Measurements from ENCODE around the gene RALGAPA2. TPM values are rescaled to one million over a fixed set of nuclear protein-coding genes. Genes with fewer than 3 reads are reported as not detected.

RALGAPA2 gene
- total and polyA plus RNA-seq, 2 of the 13 experiments (the other 11 are each of a cell fraction or from before 2014, with no cell fraction given) = 13.8 to 17.7 TPM

- no peak overlapping the region for H3K4me3 ChIP-seq (replicated peaks in 1 of 3; ENCODE audit: insufficient read depth in 1 of 3, low read depth in 2 of 3, low read length in 3 of 3)
- peak; percentile 40 for DNase-seq (ENCODE audit: low spot score)
- no peak overlapping the region for H3K4me2 ChIP-seq (ENCODE audit: low read depth, low read length)
- no peaks in the 10 kb centered on the region for H3K27me3 ChIP-seq (ENCODE audit: control insufficient read depth in 1 of 2, insufficient read depth in 2 of 2, low read length in 2 of 2)
- POLR2A ChIA-PET = no interaction called here
- no peak for TF ChIP-seq FOXA3 (CRISPR knock-in tag; IDR thresholded peaks at IDR 0.05)
- peak; percentile 29; the same call in 1 of the 2 replicates for TF ChIP-seq NR2F6 (IDR thresholded peaks at IDR 0.05)
- TF ChIP-seq NR2F6 (CRISPR knock-in tag; IDR thresholded peaks at IDR 0.05) = no peak
- no peak for TF ChIP-seq SNAI1 (CRISPR knock-in tag; IDR thresholded peaks at IDR 0.05; ENCODE audit: borderline replicate concordance)
- no peak for TF ChIP-seq ZNF407 (CRISPR knock-in tag; IDR thresholded peaks at IDR 0.05; ENCODE audit: not compliant biosample characterization)
- no peak for TF ChIP-seq ZMYM3 (CRISPR knock-in tag; IDR thresholded peaks at IDR 0.05)
- peak; percentile 32; the same call in 1 of the 2 replicates for TF ChIP-seq GATAD2A (CRISPR knock-in tag; IDR thresholded peaks at IDR 0.05)
- TF ChIP-seq PAXIP1 (CRISPR knock-in tag; conservative IDR thresholded peaks at IDR 0.05) = peak; percentile 60
- no peak for TF ChIP-seq HOXA5 (CRISPR knock-in tag; IDR thresholded peaks at IDR 0.05)
- TF ChIP-seq ZNF652 (CRISPR knock-in tag; IDR thresholded peaks at IDR 0.05; ENCODE audit: borderline replicate concordance, low read depth) = peak; percentile 79; the same call in 1 of the 2 replicates
- peak; percentile 92 for ATAC-seq
- no peak overlapping the region for H3K9ac ChIP-seq (ENCODE audit: insufficient read depth, low read depth, low read length)
- H4K20me1 ChIP-seq (ENCODE audit: insufficient read depth, low read length) = no peaks in the 10 kb centered on the region
- no peak overlapping the region for H3K27ac ChIP-seq (ENCODE audit: extremely low read length, insufficient read depth, low read length)
- intact Hi-C loops (cut with micrococcal nuclease; ENCODE audit: unreplicated experiment) (no loop called here), in situ Hi-C loops (cut with HindIII; ENCODE audit: extremely low pct_ligation_motif_present, low pct_unique_long_range_greater_than_20kb) (no loop called here)
- no peaks in the 10 kb centered on the region for H3K9me3 ChIP-seq (ENCODE audit: low read length)
- BruUV-seq (replicated peaks) = no TSS peak
- WGBS (ENCODE audit: low lambda C conversion rate) = 53% methylated on average over 2 of the region's 2 CpGs
- peaks cover 13 to 29% of the 10 kb centered on the region in 2 experiments for H3K36me3 ChIP-seq (replicated peaks in 1 of 2; ENCODE audit: control insufficient read depth in 1 of 2, insufficient read depth in 2 of 2, low read length in 2 of 2)
- H3K4me1 ChIP-seq (ENCODE audit: insufficient read depth, low read length) = peaks cover 12% of the 10 kb centered on the region; the same call in 1 of the 2 replicates
- H3K79me2 ChIP-seq (ENCODE audit: insufficient read depth, low read length) = no peaks in the 10 kb centered on the region
- CTCF ChIA-PET (ENCODE audit: low intra/inter-chr PET ratio, low total read pairs) = no interaction called here
- no peak overlapping the region for H2AFZ ChIP-seq (ENCODE audit: low read length)
- FAIRE-seq = no peak
Measured at GRCh38 chr20:20632644-20633043, 79.8 kb downstream of the RALGAPA2 start.

Measured in HepG2 (cell line).